Measurements from ENCODE around the gene ASRGL1.
"Not testable (repeated sequence)": the region's sequence is repeated elsewhere in the genome, so short reads cannot be mapped to it uniquely, and the experiment has no call there.

Gene ASRGL1

GRCh38 chr11:62338218-62338617 is 970 bp downstream of the ASRGL1 start:
- no peak for DNase-seq (ENCODE audit: extremely low read depth, low read depth)
- peak overlapping the region; percentile 55 for H3K4me3 ChIP-seq (replicated peaks; ENCODE audit: low read depth, low read length)
- no peak for TF ChIP-seq CTCF (IDR thresholded peaks at IDR 0.05; ENCODE audit: low read depth, low read length, missing control alignments)

DNA sequence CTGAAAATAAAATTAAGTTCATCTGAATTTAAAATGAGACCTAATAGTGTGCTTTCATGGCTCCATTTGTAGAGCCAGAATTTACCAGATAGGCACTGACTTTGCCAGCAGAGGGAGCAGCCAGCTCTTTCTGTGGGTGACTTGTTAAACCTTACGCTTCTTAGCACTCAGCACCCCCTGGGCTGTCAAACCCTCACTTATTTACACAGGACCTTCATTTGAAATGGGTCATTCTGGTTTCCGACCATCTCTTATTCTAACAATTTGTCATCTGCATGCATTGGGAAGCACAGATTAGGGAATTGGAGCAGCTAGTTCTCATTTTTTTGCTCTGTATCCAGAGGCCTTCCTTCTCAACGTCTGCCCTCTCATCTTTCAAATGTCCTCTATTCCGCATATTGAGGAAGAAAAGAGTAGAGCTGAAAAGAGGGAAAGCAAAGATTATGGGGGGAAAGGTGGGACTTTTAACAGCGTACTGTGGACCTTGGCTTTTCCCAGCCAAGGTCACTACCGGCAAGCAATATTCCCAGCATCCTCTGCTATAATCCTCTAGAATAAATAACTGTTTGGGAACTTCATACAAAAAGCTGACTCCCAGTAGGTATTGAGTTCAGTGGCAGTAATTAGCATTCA is 3.1 kb downstream of the ASRGL1 start:
- DNase-seq (ENCODE audit: extremely low read depth, low read depth): peak; percentile 10
- TF ChIP-seq CTCF (IDR thresholded peaks at IDR 0.05; ENCODE audit: low read depth, low read length, missing control alignments): peak; percentile 73
- no peak overlapping the region for H3K4me3 ChIP-seq (replicated peaks; ENCODE audit: low read depth, low read length)

GRCh38 chr11:62341588-62341987 is 4.3 kb downstream of the ASRGL1 start:
- no peak overlapping the region for H3K4me3 ChIP-seq (replicated peaks; ENCODE audit: low read depth, low read length)
- no peak for DNase-seq (ENCODE audit: extremely low read depth, low read depth)
- TF ChIP-seq CTCF (IDR thresholded peaks at IDR 0.05; ENCODE audit: low read depth, low read length, missing control alignments): no peak

- not testable (repeated sequence) for H3K4me3 ChIP-seq (replicated peaks; ENCODE audit: low read depth, low read length); DNase-seq (ENCODE audit: extremely low read depth, low read depth)
These were observed 6.5 kb downstream of the ASRGL1 start for GRCh38 chr11:62343646-62344190.

DNA sequence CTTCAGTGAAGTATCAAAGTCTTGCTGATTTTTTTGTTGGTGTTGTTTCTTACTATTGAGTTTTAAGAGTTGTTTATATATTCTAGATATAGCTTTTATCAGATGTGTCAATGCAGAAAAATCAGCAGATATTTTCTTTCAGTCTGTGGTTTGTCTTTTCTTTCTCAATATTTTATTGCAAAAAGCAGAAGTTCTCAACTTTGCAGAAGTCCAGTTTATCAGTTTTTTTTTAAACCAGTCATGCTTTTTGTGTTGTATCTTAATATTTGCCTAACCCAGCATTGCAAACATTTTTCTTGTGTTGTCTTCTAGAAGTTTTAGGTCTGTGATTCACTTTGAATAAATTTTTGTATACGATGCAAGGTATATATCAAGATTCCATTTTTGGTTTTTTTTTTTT is 7.0 kb downstream of the ASRGL1 start:
- no peak overlapping the region for H3K4me3 ChIP-seq (replicated peaks; ENCODE audit: low read depth, low read length)
- no peak for TF ChIP-seq CTCF (IDR thresholded peaks at IDR 0.05; ENCODE audit: low read depth, low read length, missing control alignments)
- DNase-seq (ENCODE audit: extremely low read depth, low read depth): no peak

- H3K4me3 ChIP-seq (replicated peaks; ENCODE audit: low read depth, low read length): no peak overlapping the region
- no peak for TF ChIP-seq CTCF (IDR thresholded peaks at IDR 0.05; ENCODE audit: low read depth, low read length, missing control alignments)
These were observed 8.6 kb downstream of the ASRGL1 start for GRCh38 chr11:62345861-62346260.

GRCh38 chr11:62352355-62353336 is 15.4 kb downstream of the ASRGL1 start:
- no peak overlapping the region for H3K4me3 ChIP-seq (replicated peaks; ENCODE audit: low read depth, low read length)
- TF ChIP-seq CTCF (IDR thresholded peaks at IDR 0.05; ENCODE audit: low read depth, low read length, missing control alignments): no peak

More at GRCh38 chr11:62345861-62346260, 8.6 kb downstream of the ASRGL1 start:
- DNase-seq (ENCODE audit: extremely low read depth, low read depth): no peak

More at GRCh38 chr11:62352355-62353336, 15.4 kb downstream of the ASRGL1 start:
- no peak for DNase-seq (ENCODE audit: extremely low read depth, low read depth)
